Measurements from ENCODE around the gene SUSD4. TPM values are rescaled to one million over a fixed set of nuclear protein-coding genes. Genes with fewer than 3 reads are reported as not detected.

The SUSD4 gene
- total and polyA plus RNA-seq, 9 of the 15 experiments (the other 6 are each of a cell fraction or from before 2014, with no cell fraction given): 0.06 to 1.7 (median 0.09) TPM; not detected in 4

GRCh38 chr1:223363856-223364684 lies at the start of gene SUSD4 (continued):
- TF ChIP-seq GTF2B (IDR thresholded peaks at IDR 0.05; ENCODE audit: extremely low read depth, insufficient read length) (no peak), BCLAF1 (IDR thresholded peaks at IDR 0.05; ENCODE audit: borderline replicate concordance in 1 of 2, control insufficient read depth in 1 of 2, low read depth in 2 of 2, low read length in 1 of 2) (no peak), THRB (CRISPR knock-in tag; conservative IDR thresholded peaks at IDR 0.05) (0 out of 2 replicates have a peak, but pooled peaks have one; percentile 17), TAF15 (IDR thresholded peaks at IDR 0.05; ENCODE audit: low read depth, low read length) (no peak), JUN (IDR thresholded peaks at IDR 0.05; ENCODE audit: borderline replicate concordance, low read depth, low read length) (no peak), JUN (CRISPR knock-in tag; IDR thresholded peaks at IDR 0.05; ENCODE audit: borderline replicate concordance) (no peak), TSC22D4 (tag; IDR thresholded peaks at IDR 0.05) (no peak), ZBTB43 (CRISPR knock-in tag; IDR thresholded peaks at IDR 0.05) (no peak), CTCF (IDR thresholded peaks at IDR 0.05 in 2 of 3, conservative IDR thresholded peaks at IDR 0.05 in 1 of 3; ENCODE audit: insufficient read depth in 2 of 3, low read depth in 1 of 3, low read length in 3 of 3) (0 out of 6 replicates have a peak, but pooled peaks of 2 of the 3 experiments have one; percentile 3 to 21), ZNF134 (CRISPR knock-in tag; conservative IDR thresholded peaks at IDR 0.05) (no peak), PTRF (tag; IDR thresholded peaks at IDR 0.05) (no peak), E2F6 (IDR thresholded peaks at IDR 0.05; ENCODE audit: borderline replicate concordance in 1 of 2, extremely low read depth in 1 of 2, insufficient read depth in 1 of 2, insufficient read length in 1 of 2, low read depth in 1 of 2, low read length in 1 of 2, poor library complexity in 1 of 2, severe bottlenecking in 1 of 2) (peak in 1 of 2 experiments; percentile 59), SNRNP70 (optimal IDR thresholded peaks at IDR 0.05; ENCODE audit: low read depth, low read length) (no peak), CREB1 (IDR thresholded peaks at IDR 0.05) (0 out of 2 replicates have a peak, but pooled peaks have one; percentile 20), CREB1 (CRISPR knock-in tag; IDR thresholded peaks at IDR 0.05) (no peak)

Measured in K562 (cell line).